Progenitor cell of endocrine pancreas (in vitro differentiated cells): ENCODE results near the gene NKPD1. TPM values are rescaled to one million over a fixed set of nuclear protein-coding genes. Genes with fewer than 3 reads are reported as not detected.
"Not testable (repeated sequence)": the region's sequence is repeated elsewhere in the genome, so short reads cannot be mapped to it uniquely, and the experiment has no call there.

Source experiments
- DNase-seq: peaks from one replicate; pipeline ENCODE4 v3.0.0; 2021; ENCODE audit warnings: low spot score; ENCODE audit not compliant: unreplicated experiment
- H3K27ac Mint-ChIP-seq: 2 replicates; pipeline ENCODE4 v1.8.0; 2021; ENCODE audit warnings: mild to moderate bottlenecking, moderate library complexity, mixed read lengths
- H3K27me3 Mint-ChIP-seq: 2 replicates; pipeline ENCODE4 v1.8.0; 2021; ENCODE audit warnings: mixed read lengths
- H3K36me3 Mint-ChIP-seq: 2 replicates; pipeline ENCODE4 v1.8.0; 2022; ENCODE audit warnings: mixed read lengths; ENCODE audit not compliant: insufficient read depth
- H3K4me1 Mint-ChIP-seq: 2 replicates; pipeline ENCODE4 v1.8.0; 2021; ENCODE audit warnings: low read depth, mixed read lengths
- H3K4me3 Mint-ChIP-seq: 2 replicates; pipeline ENCODE4 v1.8.0; 2021; ENCODE audit warnings: low read depth, mild to moderate bottlenecking, moderate library complexity, mixed read lengths
- H3K9me3 Mint-ChIP-seq: 2 replicates; pipeline ENCODE4 v1.8.0; 2021; ENCODE audit warnings: low read depth, mixed read lengths
- total RNA-seq: library from RNA; stranded (reverse); gene quantifications from 2 replicates; pipeline ENCODE4 v1.2.1, GENCODE V29; 2021
- TF ChIP-seq, protein P1 (sequence below): fragments of 200-600 bp; sonication (generic); IDR thresholded peaks from one replicate; pipeline ENCODE4 v1.5.0; 2021; ENCODE audit warnings: antibody characterized with exemption, mild to moderate bottlenecking; ENCODE audit not compliant: unreplicated experiment

The NKPD1 gene
- total RNA-seq, 1 donor from 2014 or later, result 0.34 TPM

DNA sequence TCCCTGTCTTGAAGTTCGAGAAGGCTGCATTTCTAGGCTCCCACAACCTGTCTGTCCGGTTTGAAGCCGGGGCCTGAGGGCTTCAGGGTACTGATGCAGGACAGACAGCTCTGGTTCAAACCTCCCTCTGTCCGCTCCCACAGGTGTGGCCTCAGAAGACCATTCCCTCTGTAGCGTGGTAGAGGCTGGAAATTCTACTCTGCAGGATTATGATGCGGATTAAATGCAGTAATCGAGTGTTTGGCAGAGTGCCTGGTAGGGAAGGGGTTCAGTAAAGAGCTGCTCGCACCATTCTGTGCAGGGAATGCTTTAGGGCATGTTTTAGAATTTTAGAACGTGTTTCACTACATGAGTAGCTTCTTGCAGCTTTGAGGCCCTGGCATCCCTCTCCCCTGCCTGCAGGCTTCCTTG, 37.3 kb downstream of the NKPD1 start:
- TF ChIP-seq, protein P1, sequence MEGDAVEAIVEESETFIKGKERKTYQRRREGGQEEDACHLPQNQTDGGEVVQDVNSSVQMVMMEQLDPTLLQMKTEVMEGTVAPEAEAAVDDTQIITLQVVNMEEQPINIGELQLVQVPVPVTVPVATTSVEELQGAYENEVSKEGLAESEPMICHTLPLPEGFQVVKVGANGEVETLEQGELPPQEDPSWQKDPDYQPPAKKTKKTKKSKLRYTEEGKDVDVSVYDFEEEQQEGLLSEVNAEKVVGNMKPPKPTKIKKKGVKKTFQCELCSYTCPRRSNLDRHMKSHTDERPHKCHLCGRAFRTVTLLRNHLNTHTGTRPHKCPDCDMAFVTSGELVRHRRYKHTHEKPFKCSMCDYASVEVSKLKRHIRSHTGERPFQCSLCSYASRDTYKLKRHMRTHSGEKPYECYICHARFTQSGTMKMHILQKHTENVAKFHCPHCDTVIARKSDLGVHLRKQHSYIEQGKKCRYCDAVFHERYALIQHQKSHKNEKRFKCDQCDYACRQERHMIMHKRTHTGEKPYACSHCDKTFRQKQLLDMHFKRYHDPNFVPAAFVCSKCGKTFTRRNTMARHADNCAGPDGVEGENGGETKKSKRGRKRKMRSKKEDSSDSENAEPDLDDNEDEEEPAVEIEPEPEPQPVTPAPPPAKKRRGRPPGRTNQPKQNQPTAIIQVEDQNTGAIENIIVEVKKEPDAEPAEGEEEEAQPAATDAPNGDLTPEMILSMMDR, result no peak
- Mint-ChIP-seq H3K36me3 (no peaks in the 10 kb centered on the region), H3K27ac (no peak overlapping the region), H3K27me3 (no peaks in the 10 kb centered on the region), H3K4me3 (no peak overlapping the region), H3K9me3 (no peaks in the 10 kb centered on the region), H3K4me1 (peaks cover 7% of the 10 kb centered on the region)
- DNase-seq, result no peak

DNA sequence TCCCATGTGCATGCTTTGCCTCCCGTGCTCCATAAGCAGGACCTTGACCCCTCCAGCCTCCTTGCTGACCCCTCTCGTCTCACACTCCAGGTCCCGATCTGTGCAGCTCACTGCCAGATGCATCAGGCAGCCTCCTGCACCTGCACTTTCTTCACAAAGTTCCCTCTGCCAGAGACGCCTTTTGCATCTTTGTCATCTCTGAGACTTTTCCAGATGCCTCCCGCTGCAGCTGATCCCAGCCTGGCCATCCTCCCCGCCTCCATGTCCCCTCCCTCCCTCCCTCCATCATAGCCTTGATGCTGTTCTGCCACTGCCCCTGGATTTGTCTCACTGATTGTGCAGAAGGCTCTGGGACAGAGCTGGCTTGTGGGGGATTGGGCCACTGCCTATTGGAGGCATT, 38.0 kb downstream of the NKPD1 start:
- H3K36me3 Mint-ChIP-seq, result no peaks in the 10 kb centered on the region
- no peak for DNase-seq
- no peaks in the 10 kb centered on the region for H3K27me3 Mint-ChIP-seq
- no peak overlapping the region for H3K4me3 Mint-ChIP-seq
- peak overlapping the region; percentile 34 for H3K27ac Mint-ChIP-seq
- TF ChIP-seq, protein P1, result no peak
- no peaks in the 10 kb centered on the region for H3K9me3 Mint-ChIP-seq
- H3K4me1 Mint-ChIP-seq, result peaks cover 7% of the 10 kb centered on the region

DNA sequence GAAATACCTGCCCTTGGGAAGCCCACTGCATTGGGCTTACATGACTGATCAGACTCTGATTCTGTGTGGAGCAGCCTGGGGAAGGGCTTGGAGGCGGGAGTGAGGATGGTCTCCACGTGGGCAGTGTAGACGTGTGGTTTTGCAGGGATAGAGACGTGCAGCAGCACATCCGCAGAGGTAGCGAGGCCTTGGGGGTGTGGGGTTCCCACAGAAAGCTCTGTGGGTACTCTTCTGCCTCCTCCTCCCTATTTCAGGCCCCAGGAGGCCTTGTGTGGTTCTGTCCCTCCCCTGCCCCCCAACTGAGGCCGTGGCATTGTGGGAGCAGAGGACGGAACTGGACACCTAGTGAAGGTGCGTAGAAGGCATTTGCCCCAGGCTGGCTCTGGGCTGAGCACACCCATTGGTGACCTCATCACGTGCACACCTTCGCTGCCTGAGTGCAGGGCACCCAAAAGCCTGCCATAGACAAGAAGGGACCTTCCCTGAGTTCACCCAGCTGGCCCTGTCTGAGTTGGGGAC, 38.9 kb downstream of the NKPD1 start:
- Mint-ChIP-seq H3K27me3 (no peaks in the 10 kb centered on the region), H3K4me1 (peaks cover 10% of the 10 kb centered on the region), H3K9me3 (no peaks in the 10 kb centered on the region), H3K27ac (peak overlapping the region; percentile 74), H3K4me3 (no peak overlapping the region), H3K36me3 (no peaks in the 10 kb centered on the region)
- TF ChIP-seq, protein P1, result no peak
- DNase-seq, result no peak

DNA sequence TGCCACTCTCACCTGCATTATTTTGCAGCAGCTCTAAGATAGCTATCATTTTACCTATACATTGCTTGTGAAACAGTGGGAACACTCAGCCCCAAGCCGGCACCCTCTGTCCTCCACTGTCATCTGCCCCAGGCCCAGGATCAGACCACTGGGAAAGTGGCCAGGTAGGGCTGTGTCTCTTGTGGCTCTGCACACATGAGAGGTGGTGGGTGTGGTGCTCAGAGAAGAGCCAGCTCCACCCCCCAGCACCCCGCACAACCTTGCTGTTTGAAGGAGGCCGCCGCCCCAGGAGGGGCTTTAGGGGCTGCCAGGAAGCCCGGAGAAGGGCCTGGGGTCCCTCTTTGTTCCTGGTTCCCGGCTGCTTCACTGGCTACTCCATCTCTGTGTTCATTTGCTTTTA, 41.2 kb downstream of the NKPD1 start:
- H3K36me3 Mint-ChIP-seq, result no peaks in the 10 kb centered on the region
- H3K27me3 Mint-ChIP-seq, result no peaks in the 10 kb centered on the region
- peaks cover 9% of the 10 kb centered on the region for H3K4me1 Mint-ChIP-seq
- no peak overlapping the region for H3K4me3 Mint-ChIP-seq
- no peaks in the 10 kb centered on the region for H3K9me3 Mint-ChIP-seq
- TF ChIP-seq, protein P1, result no peak
- no peak for DNase-seq
- H3K27ac Mint-ChIP-seq, result peak overlapping the region; percentile 59

DNA sequence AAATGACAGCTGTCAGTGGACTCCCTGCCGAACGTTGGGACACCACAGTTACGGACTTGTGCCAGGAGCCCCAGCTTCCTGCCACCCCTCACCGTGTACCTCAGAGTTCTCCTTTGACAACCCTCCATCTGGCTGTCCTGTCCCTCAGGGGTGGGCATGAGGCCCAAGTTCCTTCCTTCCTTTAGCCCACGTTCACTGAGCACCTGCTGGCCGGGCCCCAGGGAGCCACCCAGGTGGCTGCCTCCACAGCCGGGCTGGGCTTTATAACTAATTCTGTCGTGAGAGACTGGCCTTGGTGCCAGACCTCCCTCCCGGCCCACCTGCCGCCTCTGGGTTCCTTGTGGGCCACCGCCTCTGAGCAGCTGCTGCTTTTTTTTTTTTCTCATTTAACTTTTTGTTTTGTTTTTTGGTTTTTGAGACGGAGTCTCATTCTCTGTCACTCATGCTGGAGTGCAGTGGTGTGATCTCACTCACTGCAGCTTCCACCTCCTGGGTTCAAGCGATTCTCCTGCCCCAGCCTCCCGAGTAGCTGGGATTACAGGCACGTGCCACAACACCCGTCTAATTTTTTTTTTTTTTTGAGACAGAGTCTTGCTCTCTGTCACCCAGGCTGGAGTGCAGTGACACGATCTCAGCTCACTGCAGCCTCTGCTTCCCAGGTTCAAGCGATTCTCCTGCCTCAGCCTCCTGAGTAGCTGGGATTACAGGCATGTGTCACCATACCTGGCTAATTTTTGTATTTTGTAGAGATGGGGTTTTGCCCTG, 42.0 kb downstream of the NKPD1 start:
- H3K27me3 Mint-ChIP-seq, H3K36me3 Mint-ChIP-seq, DNase-seq, H3K9me3 Mint-ChIP-seq, H3K4me3 Mint-ChIP-seq: not testable (repeated sequence)
- Mint-ChIP-seq H3K4me1 (peaks cover 14% of the 10 kb centered on the region), H3K27ac (peak overlapping the region; percentile 77)

DNA sequence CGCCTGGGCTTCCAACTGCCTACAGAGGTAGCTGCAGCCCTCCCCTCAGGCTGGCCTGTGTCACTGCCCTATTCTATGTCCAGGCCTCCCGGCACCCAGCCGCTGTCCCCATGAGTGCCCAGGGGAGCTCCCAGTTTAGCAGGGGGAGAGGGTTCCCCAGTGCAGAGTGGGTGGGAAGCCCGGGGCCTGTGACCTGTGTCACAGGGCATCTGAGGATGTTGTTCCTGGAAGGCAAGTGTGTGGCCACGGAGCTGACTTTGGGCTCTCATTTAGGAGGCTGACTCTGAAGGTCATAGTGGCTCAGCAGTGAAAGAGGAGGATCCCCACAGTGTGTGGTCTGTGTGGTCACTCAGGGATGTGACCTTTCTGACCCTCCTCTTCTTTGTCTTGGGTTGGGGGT, 42.7 kb downstream of the NKPD1 start:
- Mint-ChIP-seq H3K27ac (no peak overlapping the region), H3K4me1 (peaks cover 19% of the 10 kb centered on the region), H3K27me3 (no peaks in the 10 kb centered on the region)

More for the DNA sequence above, 42.7 kb downstream of the NKPD1 start:
- Mint-ChIP-seq H3K4me3 (no peak overlapping the region), H3K9me3 (no peaks in the 10 kb centered on the region), H3K36me3 (no peaks in the 10 kb centered on the region)
- no peak for DNase-seq
- TF ChIP-seq, protein P1, result no peak
